ENCODE results near the gene RGS10.
"Not testable (repeated sequence)": the region's sequence is repeated elsewhere in the genome, so short reads cannot be mapped to it uniquely, and the experiment has no call there.

RGS10 gene

DNA sequence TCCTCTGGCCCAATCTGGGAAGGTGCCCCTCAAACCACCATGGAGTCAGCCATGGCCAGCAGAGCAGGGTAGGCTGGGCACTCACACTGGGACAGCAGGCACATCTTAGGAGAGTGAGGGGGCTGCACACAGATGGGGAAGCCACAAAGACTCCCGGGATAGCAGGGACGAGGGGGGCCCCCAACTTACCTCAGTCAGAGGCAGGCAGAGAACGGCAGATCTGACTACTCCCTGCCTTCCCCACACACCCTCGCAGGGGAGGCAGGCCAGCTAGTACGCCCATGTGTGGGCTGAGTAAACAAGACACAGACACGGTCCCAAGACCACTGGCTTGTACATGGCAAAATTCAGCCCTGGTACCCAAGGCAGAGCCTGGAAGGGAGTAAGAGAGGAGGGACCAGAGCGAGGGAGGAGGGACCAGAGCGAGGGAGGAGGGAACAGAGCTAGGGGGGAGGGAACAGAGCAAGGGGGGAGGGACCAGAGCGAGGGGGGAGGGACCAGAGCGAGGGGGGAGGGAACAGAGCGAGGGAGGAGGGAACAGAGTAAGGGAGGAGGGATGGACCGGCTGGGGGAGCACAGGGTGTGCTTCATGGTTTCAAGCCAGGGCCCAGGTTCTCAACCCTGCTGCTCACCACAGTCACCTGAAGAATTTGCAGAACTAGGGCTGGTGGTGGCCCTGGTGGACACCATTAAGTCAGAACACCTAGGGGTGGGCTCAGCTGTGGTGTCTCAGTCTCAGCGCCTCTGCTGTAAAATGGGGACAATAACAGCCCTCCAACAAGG lies 73.8 kb downstream of the RGS10 start:
- DNase-seq (ENCODE audit: low read depth) = no peak

DNA sequence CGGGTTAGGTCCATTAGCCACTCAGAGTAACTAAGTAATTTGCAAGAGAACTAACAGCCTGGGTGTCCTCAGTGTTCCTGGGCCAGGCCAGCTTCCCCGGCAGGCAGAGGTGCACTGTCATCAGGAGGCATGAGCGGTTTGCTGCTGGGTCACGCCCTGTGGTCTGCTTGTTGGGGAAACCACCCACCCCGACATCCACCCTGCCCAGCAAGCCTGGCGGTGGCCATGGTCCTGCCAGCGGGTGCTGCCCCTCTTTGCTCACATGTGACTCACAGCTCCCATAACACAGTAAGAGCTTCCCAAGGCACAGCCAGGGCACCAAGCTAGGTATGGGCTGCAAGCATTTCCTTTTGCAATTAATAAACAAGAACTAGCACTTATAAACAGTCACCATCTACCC lies 75.9 kb downstream of the RGS10 start:
- DNase-seq (ENCODE audit: low read depth) = no peak

DNA sequence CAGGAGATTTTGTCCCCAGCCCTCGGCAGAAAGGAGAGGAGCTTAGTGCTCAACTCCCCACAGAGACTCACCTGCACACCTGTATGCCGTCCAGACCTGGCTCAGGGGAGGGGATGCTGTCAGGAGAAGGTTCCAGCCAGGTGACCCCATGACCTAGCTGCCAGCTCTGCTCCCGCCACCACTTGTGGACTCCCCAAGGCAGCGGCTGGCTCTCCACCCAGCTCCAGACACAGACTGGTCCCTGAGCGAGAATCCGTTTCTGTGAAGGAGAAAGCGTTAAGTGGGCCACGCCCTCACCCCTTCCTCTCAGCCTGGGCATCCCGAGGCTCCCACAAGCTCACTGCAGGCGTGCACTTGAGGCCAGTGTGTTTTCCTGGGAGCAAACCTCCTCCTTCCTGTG lies 76.4 kb downstream of the RGS10 start:
- no peak for DNase-seq (ENCODE audit: low read depth)

DNA sequence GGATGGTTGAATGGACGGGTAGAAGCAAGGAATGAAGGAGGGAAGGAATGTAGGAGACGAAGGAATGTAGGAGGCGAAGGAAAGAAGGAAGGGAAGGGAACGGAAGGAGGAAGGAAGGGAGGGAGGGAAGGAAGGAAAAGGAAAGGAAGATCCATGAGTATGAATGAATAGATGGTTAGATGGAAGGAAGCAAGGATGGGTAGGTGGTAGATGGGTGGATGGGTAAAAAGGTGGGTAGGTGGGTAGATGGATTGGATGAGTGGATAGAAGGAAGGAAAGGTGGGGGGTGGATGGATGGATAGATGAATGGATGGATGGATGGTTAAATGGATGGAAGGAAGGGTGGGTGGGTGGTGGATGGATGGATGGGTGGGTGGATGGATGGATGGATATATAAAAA lies 77.4 kb downstream of the RGS10 start:
- no peak for DNase-seq (ENCODE audit: low read depth)

DNA sequence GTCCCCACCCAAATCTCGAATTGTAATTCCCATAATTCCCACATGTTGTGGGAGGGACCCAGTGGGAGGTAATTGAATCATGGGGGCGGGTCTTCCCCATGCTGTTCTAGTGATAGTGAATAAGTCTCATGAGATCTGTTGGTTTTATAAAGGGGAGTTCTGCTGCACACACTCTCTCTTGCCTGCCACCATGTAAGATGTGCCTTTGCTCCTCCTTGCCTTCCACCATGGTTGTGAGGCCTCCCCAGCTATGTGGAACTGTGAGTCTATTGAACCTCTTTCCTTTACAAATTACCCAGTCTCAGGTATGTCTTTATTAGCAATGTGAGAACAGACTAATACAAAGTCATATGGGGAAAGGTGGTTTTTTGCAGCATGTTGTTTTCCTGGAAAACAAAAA lies 79.3 kb downstream of the RGS10 start:
- DNase-seq (ENCODE audit: low read depth) = not testable (repeated sequence)

DNA sequence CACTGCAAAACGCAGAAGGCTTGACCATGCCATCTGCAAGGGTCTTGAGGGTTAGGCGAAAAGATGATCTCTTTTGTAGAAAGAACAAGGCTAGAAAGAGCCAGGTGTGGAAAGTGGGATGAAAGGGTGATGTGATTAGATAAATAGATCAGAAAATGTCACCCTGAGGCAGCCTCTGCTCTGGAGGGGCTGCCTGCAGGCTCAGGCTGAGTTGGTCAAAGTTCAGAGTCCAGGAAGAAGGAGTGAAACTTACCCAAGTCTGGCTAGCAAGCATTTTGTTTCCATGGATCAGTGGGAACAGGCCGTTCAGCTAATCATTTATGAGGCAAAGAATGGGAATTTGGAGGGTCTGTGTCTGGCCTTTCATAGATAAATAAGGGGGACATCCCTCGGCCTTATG lies 79.7 kb downstream of the RGS10 start:
- no peak for DNase-seq (ENCODE audit: low read depth)

DNA sequence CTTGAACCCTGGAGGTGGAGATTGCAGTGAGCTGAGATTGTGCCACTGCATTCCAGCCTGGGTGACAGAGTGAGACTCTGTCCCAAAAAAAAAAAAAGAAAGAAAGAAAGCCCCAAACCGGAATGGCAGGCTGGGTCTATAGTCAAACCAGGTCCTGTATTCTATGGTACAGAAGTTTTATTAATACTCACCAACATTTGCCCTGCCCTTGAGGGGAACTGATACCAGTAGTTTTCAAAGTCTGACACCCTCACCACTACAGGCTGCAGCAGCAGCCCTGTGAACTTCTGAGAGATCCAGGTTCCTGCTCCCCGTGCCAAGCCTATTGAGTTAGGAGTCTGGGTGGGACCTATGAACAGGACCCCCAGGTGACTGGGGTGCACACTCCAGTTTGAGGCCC lies 80.6 kb downstream of the RGS10 start:
- no peak for DNase-seq (ENCODE audit: low read depth)

DNA sequence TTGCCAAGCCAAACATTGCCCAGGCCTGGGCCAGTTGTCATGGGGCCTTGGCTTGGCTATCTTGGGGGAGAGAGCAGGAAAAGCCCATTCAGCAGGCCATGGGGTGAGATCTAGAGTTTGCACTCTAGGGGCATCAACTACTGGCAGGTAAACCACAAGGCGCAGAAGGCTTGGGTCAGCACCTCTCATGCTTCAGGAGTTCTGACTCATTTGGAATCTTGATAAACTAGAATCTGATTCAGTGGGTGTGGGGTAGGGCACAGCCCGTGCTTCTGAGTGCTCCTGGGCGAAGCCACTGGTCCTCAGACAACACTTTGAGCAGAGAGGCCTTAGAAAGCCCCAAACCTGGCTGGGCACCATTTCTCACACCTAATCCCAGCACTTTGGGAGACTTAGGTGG lies 81.1 kb downstream of the RGS10 start:
- no peak for DNase-seq (ENCODE audit: low read depth)

DNA sequence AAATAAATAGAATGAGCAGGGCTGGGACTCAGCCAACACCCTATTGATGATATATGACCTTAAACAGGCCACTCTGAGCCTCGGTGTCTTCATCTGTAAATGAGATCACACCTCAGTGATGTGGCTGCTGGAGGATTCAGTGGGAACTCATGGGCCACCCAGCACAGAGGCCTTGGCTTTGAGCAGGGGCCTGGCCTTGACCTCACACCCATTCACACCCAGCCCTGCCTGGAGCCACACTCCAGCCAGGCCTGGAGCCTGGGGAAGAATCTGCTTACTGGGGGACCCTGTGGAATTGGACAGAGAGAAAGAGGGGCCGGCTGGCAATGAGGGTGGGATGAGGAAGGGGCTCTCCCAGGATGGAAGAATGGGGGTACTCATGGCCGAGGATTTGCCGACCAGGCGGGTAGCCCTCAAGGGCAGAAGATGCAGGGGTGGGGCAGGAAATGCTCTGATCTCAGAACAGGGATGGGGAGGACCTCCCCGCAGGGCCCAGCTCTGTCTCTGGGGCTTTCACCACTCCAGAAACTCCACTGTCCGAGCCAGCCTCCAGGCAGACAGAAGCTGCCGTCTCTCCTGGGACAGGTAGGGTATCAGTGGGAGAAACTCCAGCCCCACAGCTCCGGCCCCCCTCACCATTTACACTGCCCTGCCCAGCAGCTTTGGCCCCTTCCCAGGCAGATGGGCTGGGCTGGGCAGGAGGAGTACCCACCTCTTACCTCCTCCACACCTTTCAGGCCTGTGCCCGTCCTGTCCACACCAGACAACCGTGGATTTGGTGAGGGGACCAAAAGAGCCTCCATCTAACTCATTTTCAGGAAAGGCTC lies 81.9 kb downstream of the RGS10 start:
- DNase-seq (ENCODE audit: low read depth) = no peak

DNA sequence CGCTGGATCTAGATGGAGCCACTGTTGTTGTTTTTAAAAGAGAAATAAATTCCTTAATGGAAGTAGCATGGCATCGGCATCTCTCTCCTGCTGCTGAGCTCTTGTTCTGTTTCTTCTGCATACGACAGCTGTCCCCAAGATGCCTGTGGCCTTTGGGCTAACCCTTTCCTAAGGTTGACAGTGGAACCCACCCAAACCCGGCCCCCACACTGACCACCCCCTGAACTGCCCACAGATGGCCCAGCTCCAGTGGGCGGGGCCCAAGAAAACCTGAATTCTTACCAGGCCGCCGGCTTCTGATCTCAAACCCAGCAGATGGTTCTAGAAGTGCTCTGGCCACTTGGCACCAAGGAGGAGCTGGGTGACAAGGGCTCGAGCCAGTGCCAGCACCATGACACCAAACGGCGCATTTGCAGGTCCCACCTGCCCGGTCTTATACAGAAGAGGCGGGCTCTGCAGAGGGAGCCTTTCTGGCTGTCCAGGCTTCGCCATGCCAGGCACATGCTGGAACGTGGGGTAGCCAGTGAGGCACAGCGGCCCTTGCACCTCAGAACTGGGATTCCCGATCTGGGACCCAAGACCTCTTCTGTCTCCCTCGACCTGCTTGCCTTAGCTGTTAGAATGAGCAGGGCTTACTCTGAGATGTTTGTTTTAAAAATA lies 82.7 kb downstream of the RGS10 start:
- no peak for DNase-seq (ENCODE audit: low read depth)

DNA sequence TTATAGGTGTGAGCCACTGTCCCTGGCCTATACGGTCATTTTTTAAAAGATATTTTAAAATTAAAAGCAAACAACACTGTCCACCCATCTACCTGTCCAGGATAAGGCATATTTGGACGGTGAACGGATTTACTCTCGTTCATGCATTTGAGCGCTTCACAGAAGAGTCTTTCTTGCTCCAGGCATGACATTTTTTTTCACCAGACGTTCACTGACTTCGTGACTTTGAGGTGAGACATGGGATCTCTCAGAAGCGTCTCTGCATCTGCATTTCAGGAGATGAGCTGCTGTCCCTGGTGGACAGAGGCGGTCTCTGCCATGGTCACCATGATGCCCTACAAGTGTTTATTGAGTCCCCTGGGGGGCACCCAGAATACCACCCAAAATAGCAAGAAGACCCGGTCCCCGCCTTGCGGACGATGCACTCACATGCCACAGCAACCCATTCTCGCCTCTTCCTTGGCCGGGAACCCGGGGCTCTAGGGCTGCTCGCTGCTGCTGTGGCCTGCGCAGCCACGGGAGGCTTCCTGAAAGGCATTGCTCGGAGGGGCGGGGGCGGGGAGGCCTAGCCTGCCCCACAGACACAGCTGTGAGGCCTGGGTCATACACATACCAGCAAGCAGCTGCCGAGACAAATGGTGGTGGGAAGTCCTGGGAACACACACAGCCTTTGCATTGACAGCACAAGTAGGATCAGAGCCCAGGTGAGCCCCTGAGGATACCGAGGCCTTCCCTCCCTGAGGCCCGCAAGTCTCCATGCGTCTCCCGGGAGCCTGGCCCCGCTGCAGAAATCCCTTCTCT lies 84.4 kb downstream of the RGS10 start:
- no peak for DNase-seq (ENCODE audit: low read depth)

DNA sequence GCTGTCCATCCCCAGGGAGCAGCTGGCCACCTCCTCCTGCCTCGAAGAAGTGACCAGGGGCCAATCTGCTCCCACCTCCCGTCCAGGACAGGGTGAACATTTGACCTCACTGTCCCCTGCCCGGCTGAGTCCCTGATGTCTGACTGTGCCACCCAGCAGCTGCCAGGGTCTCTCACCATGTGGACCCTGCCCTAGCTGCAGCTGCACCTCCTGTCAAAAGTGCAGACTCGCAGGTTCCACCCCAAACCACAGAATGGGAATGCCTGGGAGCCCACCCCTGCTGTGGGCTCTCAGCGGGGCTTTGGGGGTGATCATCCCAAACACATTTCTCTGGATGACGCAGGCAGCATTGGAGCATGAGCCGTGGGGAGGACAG lies 86.1 kb downstream of the RGS10 start:
- no peak for DNase-seq (ENCODE audit: low read depth)

DNA sequence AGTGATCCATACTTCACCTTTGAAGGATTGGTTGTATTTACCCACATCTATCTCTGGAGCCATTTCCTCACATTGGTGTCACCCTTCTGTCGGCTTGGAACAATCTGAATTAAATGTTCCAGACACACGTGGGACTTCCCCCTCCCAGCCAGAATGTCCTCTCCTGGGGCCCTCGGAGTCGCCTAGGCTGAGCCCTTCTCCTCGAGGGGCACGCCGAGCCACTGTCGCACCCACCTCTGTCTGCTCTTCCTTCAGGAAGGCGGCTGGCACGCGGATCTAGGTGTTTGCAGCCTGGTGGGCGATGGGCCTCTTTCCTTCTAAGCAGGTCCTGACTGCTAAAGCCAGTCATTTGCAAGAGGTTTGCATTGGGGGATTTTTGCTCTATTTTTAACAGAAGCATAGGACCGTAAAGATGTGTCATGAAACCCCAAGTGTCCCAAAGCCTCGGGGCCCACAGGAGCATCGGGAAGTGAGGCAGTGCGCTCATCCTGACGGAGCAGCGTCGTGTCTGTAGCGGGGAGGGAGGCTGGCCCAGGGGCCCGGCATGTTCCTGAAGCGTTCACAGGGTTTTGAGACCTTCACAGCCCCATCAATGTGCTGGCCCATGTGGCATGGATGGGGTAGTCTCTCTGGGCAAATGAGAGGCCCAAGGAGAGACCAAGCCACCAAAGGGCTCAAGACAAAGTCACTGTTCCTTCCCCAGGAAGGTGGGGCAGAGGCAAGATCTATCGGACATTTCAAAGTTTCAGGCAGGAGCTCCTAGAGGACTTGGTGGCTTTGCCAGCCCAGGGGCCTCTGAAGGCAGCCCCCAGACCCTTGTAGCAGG lies 86.7 kb downstream of the RGS10 start:
- no peak for DNase-seq (ENCODE audit: low read depth)

DNA sequence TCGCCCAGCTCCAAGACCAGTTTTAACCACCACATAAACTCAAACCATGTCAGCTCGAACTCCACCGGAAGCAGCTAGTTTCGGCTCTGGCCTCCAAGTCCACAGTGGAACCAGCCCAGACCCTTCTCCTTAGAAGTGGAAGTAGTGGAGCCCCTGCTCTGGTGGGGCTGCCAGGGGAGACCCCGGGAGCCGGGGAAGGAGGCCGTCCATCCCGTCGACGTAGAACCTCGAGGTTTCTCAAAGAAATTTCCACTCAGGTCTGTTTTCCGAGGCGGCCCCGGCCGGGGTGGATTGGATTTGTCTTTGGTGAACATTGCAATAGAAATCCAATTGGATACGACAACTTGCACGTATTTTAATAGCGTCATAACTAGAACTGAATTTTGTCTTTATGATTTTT lies 87.5 kb downstream of the RGS10 start:
- DNase-seq (ENCODE audit: low read depth) = no peak

DNA sequence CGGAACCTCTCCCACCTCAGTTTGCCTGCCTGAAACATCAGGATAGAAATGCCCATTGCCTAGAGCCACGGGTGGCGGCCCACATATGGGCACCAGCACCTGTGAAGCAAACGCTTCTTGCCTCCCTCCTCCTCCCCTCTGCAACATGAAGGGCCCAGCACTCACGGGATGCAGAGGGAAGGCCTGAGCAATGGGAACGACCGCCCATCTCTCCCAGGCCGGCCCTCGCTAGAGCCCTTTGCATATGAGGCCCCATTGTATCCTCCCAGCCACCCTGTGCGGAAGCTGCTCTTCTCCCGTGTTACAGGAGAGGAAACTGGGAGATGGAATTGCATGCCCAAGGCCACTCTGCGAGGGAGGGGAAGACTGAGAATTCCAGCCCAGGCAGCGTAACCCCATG lies 88.2 kb downstream of the RGS10 start:
- no peak for DNase-seq (ENCODE audit: low read depth)

DNA sequence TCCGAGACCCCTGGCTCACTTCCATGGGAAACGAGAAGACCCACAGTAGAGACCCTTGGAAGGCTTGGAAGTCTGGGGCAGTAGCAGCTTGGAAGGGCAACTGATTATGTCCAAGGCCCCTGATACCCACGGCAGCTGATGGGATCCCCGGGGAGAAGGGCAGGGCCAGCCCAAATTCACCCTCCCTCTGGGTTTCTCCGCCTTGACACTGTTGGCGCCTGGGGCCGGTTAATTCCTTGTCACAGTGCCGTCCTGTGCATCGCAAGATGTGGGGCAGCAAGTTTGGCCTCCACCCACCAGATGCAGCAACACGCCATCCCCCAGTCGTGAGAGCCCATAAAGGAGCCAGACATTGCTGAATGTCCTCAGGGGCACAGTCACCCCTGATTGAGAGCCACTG lies 89.2 kb downstream of the RGS10 start:
- no peak for DNase-seq (ENCODE audit: low read depth)

DNA sequence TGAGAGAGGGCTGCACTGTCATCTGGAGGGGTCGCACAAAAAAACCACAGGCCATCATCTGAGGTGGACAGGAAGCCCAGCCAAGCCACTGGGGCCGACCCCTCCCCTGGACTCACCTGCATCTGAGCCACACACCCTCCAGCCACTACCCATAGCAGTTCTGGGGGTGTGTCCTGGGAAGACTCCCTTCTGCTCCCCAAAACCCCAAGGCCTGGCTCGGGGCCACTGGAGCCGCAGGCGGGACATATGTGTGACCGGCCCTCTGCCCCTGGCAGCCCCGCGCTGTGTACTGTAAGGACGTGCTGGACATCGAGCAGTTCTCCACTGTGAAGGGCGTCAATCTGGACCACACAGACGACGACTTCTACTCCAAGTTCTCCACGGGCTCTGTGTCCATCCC lies 90.1 kb downstream of the RGS10 start:
- DNase-seq (ENCODE audit: low read depth) = no peak

DNA sequence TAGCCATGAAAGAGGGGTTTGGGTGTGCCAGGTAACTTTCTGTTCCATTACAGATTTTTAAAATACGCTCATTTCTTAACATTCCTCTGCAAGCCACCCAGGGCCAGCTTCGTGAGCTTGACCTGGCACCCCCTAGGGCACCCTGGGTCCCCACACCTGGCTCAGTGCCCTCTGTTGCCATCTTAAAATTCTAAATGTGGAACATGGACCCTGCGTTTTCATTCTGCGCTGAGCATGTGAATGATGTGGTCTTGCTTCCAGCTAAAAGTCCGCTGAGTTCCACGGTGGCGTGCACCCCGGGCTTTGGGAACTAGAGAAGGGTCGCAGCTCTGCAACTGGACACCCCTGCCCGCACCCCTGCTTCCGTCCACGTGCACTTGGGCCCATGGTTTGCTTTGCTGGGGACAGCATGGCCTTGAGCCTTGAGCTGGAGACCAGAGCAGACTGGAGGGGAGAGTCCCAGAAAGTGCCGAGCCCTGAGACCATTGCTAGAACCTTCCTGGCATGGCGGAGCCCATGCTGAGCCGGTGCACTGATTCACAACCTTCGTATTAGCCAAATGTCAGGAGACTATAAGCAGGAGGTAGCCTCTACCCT lies 91.1 kb downstream of the RGS10 start:
- no peak for DNase-seq (ENCODE audit: low read depth)

DNA sequence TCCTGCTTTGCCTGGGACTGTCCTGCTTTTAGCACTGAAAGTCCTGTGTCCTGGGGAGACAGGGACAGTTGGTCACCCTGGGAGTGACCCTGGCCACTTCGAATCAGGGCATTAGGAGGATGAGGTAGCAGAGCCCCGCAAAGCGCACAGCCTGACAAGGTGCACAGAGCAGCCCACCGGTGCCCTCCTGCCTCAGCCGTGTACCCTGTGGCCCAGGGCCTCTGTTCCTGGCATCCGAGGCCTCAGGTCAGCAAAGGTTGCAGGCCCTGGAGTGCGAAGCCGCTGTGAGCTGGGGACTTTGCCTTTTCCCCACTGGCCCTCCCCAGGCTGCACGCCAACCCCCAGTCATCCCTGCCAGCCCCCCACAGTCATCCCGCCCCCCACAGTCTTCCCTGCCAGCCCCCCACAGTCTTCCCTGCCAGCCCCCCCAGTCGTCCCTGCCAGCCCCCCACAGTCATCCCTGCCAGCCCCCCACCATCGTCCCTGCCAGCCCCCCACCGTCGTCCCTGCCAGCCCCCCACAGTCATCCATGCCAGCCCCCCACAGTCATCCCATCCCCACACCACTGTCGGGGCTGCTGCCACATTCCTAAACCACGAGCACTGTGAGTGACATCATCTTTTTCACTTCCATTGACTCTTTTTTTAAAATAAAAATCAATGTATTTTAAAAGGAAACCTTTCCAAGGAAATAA lies 91.8 kb downstream of the RGS10 start:
- peak; percentile 10 for DNase-seq (ENCODE audit: low read depth)

Data from HS-5 (cell line).